Mesenchymal stem cell (in vitro differentiated cells and primary cell): ENCODE results near the gene CCDC144A.
"Not testable (repeated sequence)": the region's sequence is repeated elsewhere in the genome, so short reads cannot be mapped to it uniquely, and the experiment has no call there.

Experiments used
- DNase-seq: peaks from one replicate; pipeline ENCODE4 v3.0.0-alpha.2; 2013
- H2AFZ ChIP-seq: one replicate; pipeline ENCODE4 v1.6.1; 2013; ENCODE audit warnings: low read depth, mild to moderate bottlenecking, control low read depth, inconsistent platforms, low read length, moderate library complexity
- H2AK5ac ChIP-seq: 2 replicates; pipeline ENCODE4 v1.6.1; 2013; ENCODE audit warnings: low read length, moderate library complexity, mild to moderate bottlenecking, inconsistent platforms; ENCODE audit not compliant: severe bottlenecking
- H2BK120ac ChIP-seq: one replicate; pipeline ENCODE4 v1.6.1; 2013; ENCODE audit warnings: low read depth, mild to moderate bottlenecking, inconsistent platforms, low read length, moderate library complexity
- H2BK12ac ChIP-seq, 2 experiments: one replicate each; pipeline ENCODE4 v1.6.1; 2013; ENCODE audit warnings: inconsistent platforms in 2 of 2, low read length in 2 of 2, mild to moderate bottlenecking in 2 of 2, moderate library complexity in 2 of 2, control low read depth in 1 of 2
- H2BK15ac ChIP-seq: one replicate; pipeline ENCODE4 v1.6.1; 2013; ENCODE audit warnings: mild to moderate bottlenecking, low read depth, inconsistent platforms; ENCODE audit not compliant: poor library complexity, severe bottlenecking
- H2BK5ac ChIP-seq: 2 replicates; pipeline ENCODE4 v1.6.1; 2013; ENCODE audit warnings: low read depth, mild to moderate bottlenecking, low read length, control low read depth, inconsistent platforms; ENCODE audit not compliant: poor library complexity, severe bottlenecking
- H3K14ac ChIP-seq, 2 experiments: one replicate each; pipeline ENCODE4 v1.6.1; 2013; ENCODE audit warnings: inconsistent platforms in 2 of 2, low read length in 2 of 2, control low read depth in 1 of 2, mild to moderate bottlenecking in 1 of 2, moderate library complexity in 1 of 2
- H3K18ac ChIP-seq, 2 experiments: one replicate each; pipeline ENCODE4 v1.6.1; 2013; ENCODE audit warnings: inconsistent platforms in 2 of 2, low read length in 2 of 2, control low read depth in 1 of 2, low read depth in 1 of 2, mild to moderate bottlenecking in 1 of 2
- H3K23ac ChIP-seq, 2 experiments: one replicate each; pipeline ENCODE4 v1.6.1; 2013; ENCODE audit warnings: inconsistent platforms in 2 of 2, low read length in 2 of 2, mild to moderate bottlenecking in 2 of 2, moderate library complexity in 2 of 2, control low read depth in 1 of 2
- H3K27ac ChIP-seq: 2 replicates; pipeline ENCODE4 v1.5.1; 2013; ENCODE audit warnings: mild to moderate bottlenecking, moderate library complexity, low read length, control low read depth, inconsistent platforms; ENCODE audit not compliant: poor library complexity, severe bottlenecking
- H3K27me3 ChIP-seq, 2 experiments: 2 replicates each; pipeline versions ENCODE4 v1.6.1 to v1.7.0; 2013; ENCODE audit warnings: low read length in 2 of 2, mild to moderate bottlenecking in 2 of 2, moderate library complexity in 2 of 2, control low read depth in 1 of 2, inconsistent platforms in 1 of 2; ENCODE audit not compliant: control insufficient read depth in 1 of 2, insufficient read depth in 1 of 2
- H3K36me3 ChIP-seq, 2 experiments: 2 replicates each; pipeline versions ENCODE4 v1.6.1 to v1.7.0; 2013; ENCODE audit warnings: low read length in 2 of 2, control low read depth in 1 of 2, inconsistent platforms in 1 of 2, low read depth in 1 of 2, mild to moderate bottlenecking in 1 of 2; ENCODE audit not compliant: insufficient read depth in 2 of 2, control insufficient read depth in 1 of 2
- H3K4ac ChIP-seq, 2 experiments: one replicate each; pipeline ENCODE4 v1.6.1; 2013; ENCODE audit warnings: inconsistent platforms in 2 of 2, low read length in 2 of 2, mild to moderate bottlenecking in 2 of 2, moderate library complexity in 2 of 2, control low read depth in 1 of 2, low read depth in 1 of 2
- H3K4me1 ChIP-seq: 2 replicates; pipeline ENCODE4 v1.6.1; 2013; ENCODE audit warnings: low read depth, low read length, control low read depth; ENCODE audit not compliant: control insufficient read depth, insufficient read depth
- H3K4me2 ChIP-seq: 2 replicates; pipeline ENCODE4 v1.6.1; 2013; ENCODE audit warnings: low read length, mild to moderate bottlenecking, inconsistent platforms; ENCODE audit not compliant: poor library complexity, severe bottlenecking
- H3K4me3 ChIP-seq, 2 experiments: 2 replicates each; pipeline versions ENCODE4 v1.5.1 to v1.7.0; 2013; ENCODE audit warnings: low read length in 2 of 2, mild to moderate bottlenecking in 2 of 2, control low read depth in 1 of 2, low read depth in 1 of 2; ENCODE audit not compliant: insufficient read depth in 1 of 2
- H3K79me1 ChIP-seq: replicated peaks from 2 replicates; pipeline ENCODE4 v1.6.1; 2013; ENCODE audit warnings: mild to moderate bottlenecking, control low read depth, low read length, inconsistent platforms; ENCODE audit not compliant: poor library complexity, severe bottlenecking
- H3K9ac ChIP-seq: 2 replicates; pipeline ENCODE4 v1.7.0; 2013; ENCODE audit warnings: mild to moderate bottlenecking, low read length, moderate library complexity
- H3K9me3 ChIP-seq: 2 replicates; pipeline ENCODE4 v1.7.0; 2013; ENCODE audit warnings: mild to moderate bottlenecking, low read length; ENCODE audit not compliant: control insufficient read depth
- H4K8ac ChIP-seq: one replicate; pipeline ENCODE4 v1.6.1; 2013; ENCODE audit warnings: inconsistent platforms, mild to moderate bottlenecking, low read length, moderate library complexity
- H4K91ac ChIP-seq: one replicate; pipeline ENCODE4 v1.6.1; 2013; ENCODE audit warnings: mild to moderate bottlenecking, low read length, inconsistent platforms
- WGBS: methylation state at CpG from one replicate; pipeline ENCODE4 v1.1.7; 2013; ENCODE audit warnings: mixed read lengths; 5-methylcytosine and 5-hydroxymethylcytosine counted together

Gene CCDC144A

DNA sequence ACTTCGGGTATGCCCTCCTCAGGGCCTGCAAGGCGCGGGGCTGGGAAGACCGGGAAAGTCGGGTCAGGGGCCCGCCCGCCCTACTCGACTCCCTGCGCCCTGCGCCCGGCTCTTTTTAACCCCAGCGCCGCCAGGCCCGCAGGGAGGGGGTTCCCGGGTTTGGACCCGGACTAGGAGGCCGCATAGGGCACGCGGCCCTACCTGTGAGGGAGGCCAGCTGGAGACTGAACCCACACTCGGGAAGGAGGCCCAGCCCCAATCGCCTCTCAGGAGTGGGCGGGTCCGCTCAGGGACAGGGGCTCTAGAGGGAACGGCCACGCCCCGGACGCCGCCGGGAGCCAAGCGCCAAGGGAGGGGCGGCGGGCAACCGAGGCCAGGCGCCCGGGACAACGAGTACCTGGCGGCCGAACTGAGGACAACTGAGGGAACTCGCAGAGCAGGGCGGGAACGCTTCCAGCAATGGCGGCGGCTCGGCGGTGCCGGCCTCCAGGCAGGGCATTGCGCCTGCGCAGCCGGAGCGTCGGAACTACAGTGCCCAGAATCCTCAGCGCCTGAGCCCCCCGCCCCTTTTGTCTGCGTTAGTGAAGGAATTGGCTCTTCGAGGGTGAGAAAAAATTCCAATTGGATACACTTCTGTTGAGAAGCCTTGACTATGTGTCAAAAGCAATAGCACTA is 36.5 kb upstream of the CCDC144A start, which contains the start of gene ZNF624:
TSS of gene ZNF624 (minus strand) at position 484 of the 675 bp plus-strand sequence.
- Histone ChIP-seq H2BK12ac (no peak within 1 kb of the TSS), H3K23ac (no peak within 1 kb of the TSS), H3K4me2 (peak within 1 kb of the TSS; percentile 54), H4K91ac (peak within 1 kb of the TSS; percentile 71), H3K36me3 (peaks cover 0 to 18% of the 10 kb centered on the region in 2 experiments), H3K79me1 (peaks cover 14% of the 10 kb centered on the region), H3K18ac (peak within 1 kb of the TSS; percentile 94 to 96), H2AFZ (peak within 1 kb of the TSS; percentile 96), H2BK15ac (peak within 1 kb of the TSS; percentile 95), H3K9ac (peak within 1 kb of the TSS; percentile 88), H3K9me3 (peaks cover 4% of the 10 kb centered on the region), H3K4me1 (no peaks in the 10 kb centered on the region), H3K4me3 (peak within 1 kb of the TSS; percentile 85), H3K14ac (peak within 1 kb of the TSS in 1 of 2 experiments; percentile 94), H2AK5ac (no peak within 1 kb of the TSS), H2BK120ac (peak within 1 kb of the TSS; percentile 51), H2BK5ac (peak within 1 kb of the TSS; percentile 63), H3K27ac (peak within 1 kb of the TSS; percentile 67), H4K8ac (peak within 1 kb of the TSS; percentile 92), H3K4ac (peak within 1 kb of the TSS; percentile 70 to 99), H3K27me3 (peaks cover 0 to 5% of the 10 kb centered on the region in 2 experiments)
- peak; percentile 91 for DNase-seq
- under 1% methylated on average over 52 of the region's 55 CpGs for WGBS

DNA sequence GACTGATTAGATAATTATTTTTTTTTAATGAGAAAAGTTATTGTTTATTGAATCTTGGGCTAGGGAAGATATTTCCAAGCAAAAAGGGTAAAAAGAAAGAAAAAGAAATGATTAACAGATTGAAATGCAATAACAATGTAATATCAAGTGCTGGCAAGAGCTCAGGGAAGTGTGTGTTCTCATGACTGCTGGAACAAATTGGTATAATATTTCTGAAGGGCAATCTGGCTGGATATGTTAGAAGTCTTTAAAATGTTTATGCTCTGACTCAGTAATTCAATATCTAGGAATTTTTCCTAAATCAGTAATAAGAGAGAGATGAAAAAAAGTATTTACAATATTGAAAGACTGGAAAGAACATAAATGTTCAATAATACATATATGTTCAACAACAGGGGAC is 28.8 kb upstream of the CCDC144A start:
- Histone ChIP-seq H2AFZ (no peak overlapping the region), H3K36me3 (no peaks in the 10 kb centered on the region), H3K4me1 (no peaks in the 10 kb centered on the region), H3K23ac (no peak overlapping the region), H3K9me3 (no peaks in the 10 kb centered on the region), H3K79me1 (no peaks in the 10 kb centered on the region), H3K27ac (no peak overlapping the region), H2BK15ac (no peak overlapping the region), H3K27me3 (peaks cover 4 to 14% of the 10 kb centered on the region in 2 experiments), H3K18ac (no peak overlapping the region), H4K91ac (no peak overlapping the region), H3K4me3 (no peak overlapping the region), H2AK5ac (no peak overlapping the region), H3K4ac (no peak overlapping the region), H3K14ac (no peak overlapping the region), H2BK120ac (no peak overlapping the region), H4K8ac (no peak overlapping the region), H3K9ac (no peak overlapping the region), H2BK12ac (no peak overlapping the region), H3K4me2 (no peak overlapping the region), H2BK5ac (no peak overlapping the region)
- DNase-seq = no peak

DNA sequence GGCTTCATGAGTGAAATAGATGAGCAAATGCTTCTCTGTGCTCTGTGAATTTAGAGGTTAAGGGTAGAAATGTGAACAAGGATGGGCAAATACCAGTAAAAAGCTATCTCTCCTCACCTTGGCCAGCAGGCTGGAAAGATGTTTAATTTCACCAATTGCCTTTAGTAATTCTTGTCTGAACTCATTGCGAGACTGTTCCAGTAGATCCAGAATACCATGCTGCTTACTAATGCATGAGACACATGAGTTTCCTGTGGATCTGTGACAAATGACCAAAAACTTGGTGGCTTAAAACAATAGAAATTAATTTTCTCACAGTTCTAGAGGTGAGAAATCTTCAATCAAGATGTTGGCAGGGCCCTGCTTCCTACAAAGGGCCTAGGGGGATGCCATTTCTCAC is 27.1 kb upstream of the CCDC144A start:
- H3K36me3 ChIP-seq = no peaks in the 10 kb centered on the region
- no peak overlapping the region for H2BK5ac ChIP-seq
- no peak overlapping the region for H3K23ac ChIP-seq
- H3K4me1 ChIP-seq = peaks cover 4% of the 10 kb centered on the region
- H3K27ac ChIP-seq = no peak overlapping the region
- no peak overlapping the region for H2BK15ac ChIP-seq
- no peak overlapping the region for H3K14ac ChIP-seq
- no peak overlapping the region for H2BK12ac ChIP-seq
- no peak overlapping the region for H3K9ac ChIP-seq
- H3K79me1 ChIP-seq = no peaks in the 10 kb centered on the region
- no peak overlapping the region for H2AFZ ChIP-seq
- no peaks in the 10 kb centered on the region for H3K9me3 ChIP-seq
- H2BK120ac ChIP-seq = no peak overlapping the region
- no peak overlapping the region for H3K4me2 ChIP-seq
- peaks cover 8 to 14% of the 10 kb centered on the region in 2 experiments for H3K27me3 ChIP-seq
- no peak overlapping the region for H4K8ac ChIP-seq
- no peak overlapping the region for H2AK5ac ChIP-seq
- DNase-seq = no peak
- H3K4me3 ChIP-seq = no peak overlapping the region
- no peak overlapping the region for H4K91ac ChIP-seq
- no peak overlapping the region for H3K4ac ChIP-seq
- WGBS = 33% methylated on average over 1 of the region's 1 CpG
- no peak overlapping the region for H3K18ac ChIP-seq

DNA sequence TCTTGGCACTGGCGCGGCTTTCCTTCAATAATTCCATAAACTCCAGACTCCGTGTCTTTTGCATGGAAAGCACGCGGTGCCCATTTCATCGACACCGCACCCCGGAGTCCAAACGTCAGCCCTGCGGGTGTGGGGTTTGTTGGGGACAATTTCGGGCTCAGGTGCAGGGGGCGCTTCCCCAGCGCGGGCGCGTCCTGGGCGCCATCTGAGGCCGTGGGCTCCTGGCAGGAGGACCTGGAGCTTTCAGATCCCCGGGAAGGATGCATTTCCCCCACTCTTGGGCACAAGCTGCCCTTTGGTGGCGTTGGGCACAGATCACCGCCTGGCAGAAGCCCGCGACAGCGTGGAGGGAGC is 23.5 kb upstream of the CCDC144A start:
- H2AFZ ChIP-seq, H2BK15ac ChIP-seq, DNase-seq, H3K4me1 ChIP-seq, H3K27me3 ChIP-seq, H3K36me3 ChIP-seq, H2BK12ac ChIP-seq, H3K79me1 ChIP-seq, H4K8ac ChIP-seq, H3K18ac ChIP-seq, H3K4me2 ChIP-seq, H3K9me3 ChIP-seq, H3K9ac ChIP-seq, H2BK5ac ChIP-seq, H2BK120ac ChIP-seq, H4K91ac ChIP-seq, H3K14ac ChIP-seq, H3K4ac ChIP-seq, H3K27ac ChIP-seq, H2AK5ac ChIP-seq, H3K23ac ChIP-seq: not testable (repeated sequence)
- H3K4me3 ChIP-seq = peak overlapping the region in 1 of 2 experiments; percentile 69
- 70% methylated on average over 24 of the region's 24 CpGs for WGBS
